Spinal cord (tissue), 10 donors: ENCODE measurements around the gene SLC25A11. TPM values are rescaled to one million over a fixed set of nuclear protein-coding genes. Genes with fewer than 3 reads are reported as not detected.

ENCODE experiments used
- DNase-seq, 6 donors: peaks; one replicate each; pipeline versions ENCODE4 v3.0.0 to v3.0.0-alpha.2; 2013 to 2015; ENCODE audit warnings: low spot score in 6 of 6, low read depth in 4 of 6
- H3K27ac ChIP-seq: one replicate; pipeline ENCODE4 v1.5.1; 2013; ENCODE audit warnings: low read depth, low read length, control low read depth
- H3K27me3 ChIP-seq: one replicate; pipeline ENCODE4 v1.6.1; 2013; ENCODE audit warnings: low read length; ENCODE audit not compliant: control insufficient read depth, insufficient read depth
- H3K36me3 ChIP-seq: one replicate; pipeline ENCODE4 v1.6.1; 2013; ENCODE audit warnings: low read length; ENCODE audit not compliant: control insufficient read depth, insufficient read depth
- H3K4me1 ChIP-seq: one replicate; pipeline ENCODE4 v1.6.1; 2013; ENCODE audit warnings: low read length; ENCODE audit not compliant: control insufficient read depth, insufficient read depth
- H3K4me3 ChIP-seq: one replicate; pipeline ENCODE4 v1.5.1; 2013; ENCODE audit warnings: low read depth, low read length, control low read depth
- H3K9me3 ChIP-seq: one replicate; pipeline ENCODE4 v1.6.1; 2013; ENCODE audit warnings: low read length; ENCODE audit not compliant: control insufficient read depth, insufficient read depth
- WGBS: methylation state at CpG from one replicate; pipeline ENCODE4 v1.1.5; 2013; ENCODE audit warnings: missing lambda C conversion rate; ENCODE audit not compliant: insufficient coverage; 5-methylcytosine and 5-hydroxymethylcytosine counted together
- polyA plus RNA-seq, 2 donors: library from polyadenylated mRNA; unstranded; fragments of 120-200 nt; gene quantifications; one replicate each; pipeline ENCODE4 v1.2.1, GENCODE V29; 2013; ENCODE audit not compliant: insufficient read length in 2 of 2
- small RNA-seq: library from RNA; depleted of rRNA; stranded (forward); fragments of <200 nt; gene quantifications from one replicate; pipeline ENCODE3, GENCODE V24; 2014; ENCODE audit warnings: low replicate concordance
- total RNA-seq, 2 donors: library from RNA; depleted of rRNA in 1 of 2; stranded (reverse); fragments of 120-200 nt in 1 of 2; fragments of >200 nt in 1 of 2; gene quantifications; one replicate each; pipeline versions ENCODE4 v1.2.3 to v1.2.4, GENCODE V29; 2013 to 2014
- donor health status: healthy.

Gene SLC25A11
- total and polyA plus RNA-seq, 4 donors: 57.2 to 95.2 (median 73.5) TPM

GRCh38 chr17:4891411-4892410 is 48.1 kb downstream of the SLC25A11 start:
- no peak for DNase-seq
- H3K4me3 ChIP-seq: no peak overlapping the region
- no peaks in the 10 kb centered on the region for H3K27me3 ChIP-seq
- H3K36me3 ChIP-seq: peaks cover 95% of the 10 kb centered on the region
- H3K4me1 ChIP-seq: peaks cover 4% of the 10 kb centered on the region
- no peaks in the 10 kb centered on the region for H3K9me3 ChIP-seq
- 96% methylated on average over 42 of the region's 42 CpGs for WGBS
- H3K27ac ChIP-seq: no peak overlapping the region

GRCh38 chr17:4887581-4887980 is 52.3 kb downstream of the SLC25A11 start:
- H3K4me3 ChIP-seq: no peak overlapping the region
- peak in 1 of 6 donors; percentile 51 for DNase-seq
- H3K4me1 ChIP-seq: peaks cover 5% of the 10 kb centered on the region
- H3K36me3 ChIP-seq: peaks cover 86% of the 10 kb centered on the region
- no peak overlapping the region for H3K27ac ChIP-seq
- no peaks in the 10 kb centered on the region for H3K27me3 ChIP-seq
- H3K9me3 ChIP-seq: no peaks in the 10 kb centered on the region
- WGBS: 80% methylated on average over 17 of the region's 18 CpGs

Small RNA genes within 50 kb of the gene (small RNA-seq; reads per million reads assigned to genes)
- gene MIR6864 (0.08 reads per million), gene MIR6865 (not detected)

Other genes starting within 250 kb of the SLC25A11 start
- 10 to 100 TPM; 20.5 to 22.4 TPM for gene PELP1, start 235.9 kb downstream of the SLC25A11 start, total RNA-seq
- gene PELP1, start 235.9 kb downstream of the SLC25A11 start, polyA plus RNA-seq: 10 to 100 TPM; 60.7 to 70.8 TPM
- gene ARRB2, start 229.4 kb downstream of the SLC25A11 start, total RNA-seq: 10 to 100 TPM; 21.2 to 33.9 TPM
- gene ARRB2, start 229.4 kb downstream of the SLC25A11 start, polyA plus RNA-seq: 100 to 1,000 TPM in 1 of 2 donors, 10 to 100 TPM in 1; 99.0 to 105 TPM
- 10 to 100 TPM in 1 of 2 donors, 1 to 10 TPM in 1; 9.5 to 32.1 TPM for gene MED11, start 208.6 kb downstream of the SLC25A11 start, total RNA-seq
- 10 to 100 TPM; 27.3 to 27.4 TPM for gene MED11, start 208.6 kb downstream of the SLC25A11 start, polyA plus RNA-seq
- 1 to 10 TPM in 1 of 2 donors, under 1 TPM in 1; 0.89 to 2.0 TPM for gene ZMYND15, start 200.2 kb downstream of the SLC25A11 start, total RNA-seq
- 1 to 10 TPM; 1.4 to 2.5 TPM for gene ZMYND15, start 200.2 kb downstream of the SLC25A11 start, polyA plus RNA-seq
- gene CXCL16, start 200.1 kb downstream of the SLC25A11 start, total RNA-seq: 1 to 10 TPM; 7.5 to 8.0 TPM
- gene CXCL16, start 200.1 kb downstream of the SLC25A11 start, polyA plus RNA-seq: 10 to 100 TPM; 18.4 to 18.8 TPM
- not detected for gene TM4SF5, start 168.2 kb downstream of the SLC25A11 start, total RNA-seq
- not detected for gene TM4SF5, start 168.2 kb downstream of the SLC25A11 start, polyA plus RNA-seq
- 1 to 10 TPM in 1 of 2 donors, under 1 TPM in 1; 0.99 to 2.0 TPM for gene VMO1, start 153.7 kb downstream of the SLC25A11 start, total RNA-seq
- gene VMO1, start 153.7 kb downstream of the SLC25A11 start, polyA plus RNA-seq: 1 to 10 TPM; 2.0 to 2.7 TPM
- not detected for gene GLTPD2, start 151.1 kb downstream of the SLC25A11 start, total RNA-seq
- 1 to 10 TPM; 3.5 to 5.2 TPM for gene GLTPD2, start 151.1 kb downstream of the SLC25A11 start, polyA plus RNA-seq
- 100 to 1,000 TPM in 1 of 2 donors, 10 to 100 TPM in 1; 94.1 to 146 TPM for gene PSMB6, start 143.9 kb downstream of the SLC25A11 start, total RNA-seq
- 100 to 1,000 TPM; 143 to 147 TPM for gene PSMB6, start 143.9 kb downstream of the SLC25A11 start, polyA plus RNA-seq
- 10 to 100 TPM; 14.2 to 42.8 TPM for gene PLD2, start 132.9 kb downstream of the SLC25A11 start, total RNA-seq
- gene PLD2, start 132.9 kb downstream of the SLC25A11 start, polyA plus RNA-seq: 10 to 100 TPM; 29.8 to 46.9 TPM
- gene MINK1, start 106.7 kb downstream of the SLC25A11 start, total RNA-seq: 10 to 100 TPM; 33.5 to 35.0 TPM
- gene MINK1, start 106.7 kb downstream of the SLC25A11 start, polyA plus RNA-seq: 10 to 100 TPM; 67.2 to 86.2 TPM
- gene C17orf107, start 40.5 kb downstream of the SLC25A11 start, total RNA-seq: 1 to 10 TPM; 1.9 to 4.7 TPM
- gene C17orf107, start 40.5 kb downstream of the SLC25A11 start, polyA plus RNA-seq: 1 to 10 TPM; 2.8 to 3.7 TPM
- gene CHRNE, start 36.9 kb downstream of the SLC25A11 start, total RNA-seq: under 1 TPM; 0.69 to 0.99 TPM
- gene CHRNE, start 36.9 kb downstream of the SLC25A11 start, polyA plus RNA-seq: 1 to 10 TPM; 1.1 to 1.9 TPM
- under 1 TPM in 1 of 2 donors, not detected in 1; 0.06 TPM for gene GP1BA, start 7.8 kb downstream of the SLC25A11 start, total RNA-seq
- gene GP1BA, start 7.8 kb downstream of the SLC25A11 start, polyA plus RNA-seq: 1 to 10 TPM in 1 of 2 donors, under 1 TPM in 1; 0.57 to 1.6 TPM
- 10 to 100 TPM; 23.5 to 72.5 TPM for gene RNF167, start 222 bp upstream of the SLC25A11 start, total RNA-seq
- gene RNF167, start 222 bp upstream of the SLC25A11 start, polyA plus RNA-seq: 100 to 1,000 TPM; 113 to 133 TPM
- 100 to 1,000 TPM in 1 of 2 donors, 10 to 100 TPM in 1; 95.4 to 191 TPM for gene PFN1, start 8.5 kb upstream of the SLC25A11 start, total RNA-seq
- gene PFN1, start 8.5 kb upstream of the SLC25A11 start, polyA plus RNA-seq: 100 to 1,000 TPM; 296 to 299 TPM
- gene ENO3, start 11.1 kb upstream of the SLC25A11 start, total RNA-seq: 1 to 10 TPM; 4.9 to 7.3 TPM
- 10 to 100 TPM in 1 of 2 donors, 1 to 10 TPM in 1; 8.1 to 17.1 TPM for gene ENO3, start 11.1 kb upstream of the SLC25A11 start, polyA plus RNA-seq
- 10 to 100 TPM; 36.8 to 85.2 TPM for gene SPAG7, start 27.8 kb upstream of the SLC25A11 start, total RNA-seq
- 10 to 100 TPM; 94.7 to 96.6 TPM for gene SPAG7, start 27.8 kb upstream of the SLC25A11 start, polyA plus RNA-seq
- 10 to 100 TPM; 12.6 to 20.3 TPM for gene CAMTA2, start 47.6 kb upstream of the SLC25A11 start, total RNA-seq
- gene CAMTA2, start 47.6 kb upstream of the SLC25A11 start, polyA plus RNA-seq: 10 to 100 TPM; 84.3 to 96.1 TPM
- 1 to 10 TPM in 1 of 2 donors, under 1 TPM in 1; 0.50 to 2.0 TPM for gene INCA1, start 57.5 kb upstream of the SLC25A11 start, total RNA-seq
- 1 to 10 TPM; 7.1 to 7.9 TPM for gene INCA1, start 57.5 kb upstream of the SLC25A11 start, polyA plus RNA-seq
- gene KIF1C, start 57.9 kb upstream of the SLC25A11 start, total RNA-seq: 10 to 100 TPM; 24.4 to 52.3 TPM
- 10 to 100 TPM; 41.7 to 56.0 TPM for gene KIF1C, start 57.9 kb upstream of the SLC25A11 start, polyA plus RNA-seq
- gene SLC52A1, start 95.4 kb upstream of the SLC25A11 start, total RNA-seq: not detected
- under 1 TPM; 0.19 to 0.38 TPM for gene SLC52A1, start 95.4 kb upstream of the SLC25A11 start, polyA plus RNA-seq
- 1 to 10 TPM; 8.9 to 9.7 TPM for gene ZFP3, start 138.4 kb upstream of the SLC25A11 start, total RNA-seq
- 10 to 100 TPM; 13.2 to 16.1 TPM for gene ZFP3, start 138.4 kb upstream of the SLC25A11 start, polyA plus RNA-seq
- 10 to 100 TPM in 1 of 2 donors, 1 to 10 TPM in 1; 8.7 to 16.5 TPM for gene ZNF232, start 171.8 kb upstream of the SLC25A11 start, total RNA-seq
- gene ZNF232, start 171.8 kb upstream of the SLC25A11 start, polyA plus RNA-seq: 10 to 100 TPM; 12.6 to 29.5 TPM
- gene USP6, start 176.0 kb upstream of the SLC25A11 start, total RNA-seq: under 1 TPM; 0.10 to 0.66 TPM
- 1 to 10 TPM; 3.2 to 9.8 TPM for gene USP6, start 176.0 kb upstream of the SLC25A11 start, polyA plus RNA-seq